Mucosa of descending colon (tissue), 3 donors: ENCODE measurements around the gene C9orf85. TPM values are rescaled to one million over a fixed set of nuclear protein-coding genes. Genes with fewer than 3 reads are reported as not detected.

Experiments
- ATAC-seq: fragments of 200-7000 bp; cut with Tn5 transposase; one replicate; pipeline ENCODE4 v1.9.1; 2020; ENCODE audit warnings: mild to moderate bottlenecking, moderate library complexity
- DNase-seq, 3 donors: peaks; one replicate each; pipeline ENCODE4 v3.0.0-alpha.2; 2020
- H3K36me3 ChIP-seq: fragments of 200-600 bp; one replicate; pipeline ENCODE4 v1.8.0; 2021; ENCODE audit warnings: low read depth, mild to moderate bottlenecking
- H3K4me1 ChIP-seq: fragments of 200-600 bp; one replicate; pipeline ENCODE4 v1.8.0; 2021; ENCODE audit warnings: low read depth, mild to moderate bottlenecking
- H3K4me3 ChIP-seq: fragments of 200-600 bp; one replicate; pipeline ENCODE4 v1.8.0; 2021; ENCODE audit warnings: mild to moderate bottlenecking
- H3K9me3 ChIP-seq: fragments of 200-600 bp; one replicate; pipeline ENCODE4 v1.8.0; 2021; ENCODE audit warnings: mild to moderate bottlenecking
- intact Hi-C, 2 donors: fragments of 100-400 bp; cut with DNase I in 1 of 2; cut with micrococcal nuclease in 1 of 2; formaldehyde crosslinking; loops; one replicate each; pipeline versions ENCODE4 v1.11.0 to v1.11.1; 2022; cut with DNase I, micrococcal nuclease
- total RNA-seq, 3 donors: library from RNA; stranded (reverse); fragmentation: NEBNext Ultra II Directional in 2 of 3; extraction: Animal tissue kit (Norgen Biotek cat#: 25700) in 2 of 3; gene quantifications; one replicate each; pipeline versions ENCODE4 v1.2.1 to v1.2.4, GENCODE V29; 2021 to 2023
- TF ChIP-seq, protein P1 (sequence below): fragments of 200-600 bp; IDR thresholded peaks from one replicate; pipeline ENCODE4 v1.8.0; 2022; ENCODE audit warnings: antibody characterized with exemption, mild to moderate bottlenecking
- donor health status: DM: no; HTN: no; CAD: no; lungs with moderate emphysema.
- donor health status: DM: no; HTN: no; CAD: no.
- donor health status: DM: no; HTN: yes; CAD: no.

C9orf85 gene
- total RNA-seq, 3 donors from 2014 or later = 12.6 to 17.0 (median 12.8) TPM

DNA sequence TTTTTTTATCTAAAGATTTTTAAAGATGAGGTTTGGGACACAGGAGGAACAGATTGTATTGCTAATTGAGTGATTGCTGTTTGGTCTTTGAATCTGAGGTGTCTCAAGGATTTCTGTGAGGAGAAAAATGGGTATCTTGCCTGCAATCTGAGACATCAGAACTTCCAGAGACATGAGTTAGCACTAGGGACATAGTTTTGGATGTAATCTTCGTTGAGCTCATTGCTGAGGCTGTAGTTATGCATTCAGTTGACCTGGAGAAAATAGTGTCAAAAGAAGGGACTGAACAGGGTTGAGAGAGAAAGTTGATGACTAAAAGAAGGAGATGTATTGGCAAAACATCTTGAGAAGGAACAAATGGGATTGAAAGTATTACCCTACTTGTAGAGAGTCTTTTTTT lies 24.6 kb downstream of the C9orf85 start:
- intact Hi-C loops = no loop called here
- DNase-seq = no peak
- no peak for ATAC-seq
- TF ChIP-seq, protein P1, sequence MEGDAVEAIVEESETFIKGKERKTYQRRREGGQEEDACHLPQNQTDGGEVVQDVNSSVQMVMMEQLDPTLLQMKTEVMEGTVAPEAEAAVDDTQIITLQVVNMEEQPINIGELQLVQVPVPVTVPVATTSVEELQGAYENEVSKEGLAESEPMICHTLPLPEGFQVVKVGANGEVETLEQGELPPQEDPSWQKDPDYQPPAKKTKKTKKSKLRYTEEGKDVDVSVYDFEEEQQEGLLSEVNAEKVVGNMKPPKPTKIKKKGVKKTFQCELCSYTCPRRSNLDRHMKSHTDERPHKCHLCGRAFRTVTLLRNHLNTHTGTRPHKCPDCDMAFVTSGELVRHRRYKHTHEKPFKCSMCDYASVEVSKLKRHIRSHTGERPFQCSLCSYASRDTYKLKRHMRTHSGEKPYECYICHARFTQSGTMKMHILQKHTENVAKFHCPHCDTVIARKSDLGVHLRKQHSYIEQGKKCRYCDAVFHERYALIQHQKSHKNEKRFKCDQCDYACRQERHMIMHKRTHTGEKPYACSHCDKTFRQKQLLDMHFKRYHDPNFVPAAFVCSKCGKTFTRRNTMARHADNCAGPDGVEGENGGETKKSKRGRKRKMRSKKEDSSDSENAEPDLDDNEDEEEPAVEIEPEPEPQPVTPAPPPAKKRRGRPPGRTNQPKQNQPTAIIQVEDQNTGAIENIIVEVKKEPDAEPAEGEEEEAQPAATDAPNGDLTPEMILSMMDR = no peak
- H3K36me3 ChIP-seq = no peaks in the 10 kb centered on the region
- H3K4me1 ChIP-seq = no peaks in the 10 kb centered on the region
- no peaks in the 10 kb centered on the region for H3K9me3 ChIP-seq
- no peak overlapping the region for H3K4me3 ChIP-seq

DNA sequence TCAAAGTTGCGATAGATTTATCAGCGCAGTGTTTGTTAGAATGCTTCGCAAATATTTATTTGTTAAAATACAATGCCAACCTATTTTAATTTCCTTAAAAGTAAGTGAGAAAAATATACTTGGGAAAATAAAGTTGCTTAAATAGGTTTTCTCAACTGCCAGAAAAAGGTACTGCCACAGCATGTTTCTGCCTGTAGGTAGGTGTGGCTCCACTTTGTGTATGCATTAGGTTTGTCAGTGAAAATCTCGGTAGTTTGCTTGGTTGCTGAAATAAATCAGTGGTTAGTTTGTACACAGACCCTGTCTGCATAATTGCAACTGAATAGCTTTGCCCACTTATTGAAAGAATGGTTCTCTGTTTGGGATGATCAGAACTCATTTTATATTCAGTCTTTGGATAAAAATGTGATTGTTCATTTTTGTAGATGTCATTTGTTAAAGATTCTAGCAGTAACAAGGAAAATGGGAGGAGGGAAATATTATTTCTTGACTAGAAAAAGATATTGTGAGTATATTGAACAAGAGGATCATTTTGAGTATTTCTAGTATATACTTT lies 25.7 kb downstream of the C9orf85 start:
- Histone ChIP-seq H3K36me3 (no peaks in the 10 kb centered on the region), H3K4me3 (no peak overlapping the region), H3K9me3 (no peaks in the 10 kb centered on the region), H3K4me1 (no peaks in the 10 kb centered on the region)
- ATAC-seq (no peak), DNase-seq (no peak)
- intact Hi-C loops = no loop called here
- TF ChIP-seq, protein P1 = no peak

DNA sequence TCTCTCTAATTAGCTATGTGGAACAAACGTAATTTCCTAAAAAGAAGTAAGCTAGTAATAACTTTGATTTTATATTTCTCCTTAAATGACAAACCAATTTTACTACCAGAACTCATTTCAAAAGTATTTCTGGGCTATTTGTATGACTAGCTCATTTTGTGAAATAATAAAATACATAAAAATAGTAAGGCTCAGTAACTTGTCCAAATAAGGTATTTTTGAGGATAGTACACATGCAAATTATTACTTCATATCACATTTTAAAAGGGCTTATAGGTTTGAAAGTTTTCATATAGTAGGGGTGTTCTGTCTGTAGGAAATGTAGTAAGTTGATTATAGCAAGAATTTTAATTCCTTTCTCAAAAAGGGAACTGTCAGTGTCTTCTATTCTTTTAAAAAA lies 26.5 kb downstream of the C9orf85 start:
- no peaks in the 10 kb centered on the region for H3K4me1 ChIP-seq
- ATAC-seq (no peak), DNase-seq (no peak)
- TF ChIP-seq, protein P1 = no peak
- intact Hi-C loops = no loop called here
- no peaks in the 10 kb centered on the region for H3K9me3 ChIP-seq
- H3K4me3 ChIP-seq = no peak overlapping the region
- H3K36me3 ChIP-seq = no peaks in the 10 kb centered on the region

DNA sequence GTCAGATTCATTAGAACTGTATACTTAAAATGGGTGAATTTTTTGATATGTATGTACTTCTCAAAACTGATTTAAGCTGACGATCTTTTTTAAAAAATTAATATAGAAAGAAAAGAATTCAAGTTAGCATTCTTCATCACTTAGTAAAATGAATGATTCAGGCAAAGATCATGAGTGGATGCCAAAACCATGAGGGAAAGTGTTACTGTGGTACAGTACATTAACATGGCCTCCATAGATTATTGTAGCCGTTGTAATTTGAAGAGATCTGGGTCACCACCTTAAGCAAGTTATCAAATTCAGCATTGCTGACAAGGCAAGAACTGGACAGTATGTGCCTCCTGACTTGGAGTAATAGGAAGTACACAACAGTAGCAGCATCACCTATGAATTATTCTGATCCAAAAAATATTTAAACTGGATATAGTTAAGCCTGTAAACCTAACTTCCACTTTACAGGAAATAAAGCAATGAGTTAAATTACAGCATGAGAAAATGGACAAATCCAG lies 29.7 kb downstream of the C9orf85 start:
- intact Hi-C loops = no loop called here
- Histone ChIP-seq H3K36me3 (no peaks in the 10 kb centered on the region), H3K4me1 (no peaks in the 10 kb centered on the region), H3K9me3 (no peaks in the 10 kb centered on the region), H3K4me3 (no peak overlapping the region)
- DNase-seq = no peak
- ATAC-seq = no peak
- TF ChIP-seq, protein P1 = no peak

DNA sequence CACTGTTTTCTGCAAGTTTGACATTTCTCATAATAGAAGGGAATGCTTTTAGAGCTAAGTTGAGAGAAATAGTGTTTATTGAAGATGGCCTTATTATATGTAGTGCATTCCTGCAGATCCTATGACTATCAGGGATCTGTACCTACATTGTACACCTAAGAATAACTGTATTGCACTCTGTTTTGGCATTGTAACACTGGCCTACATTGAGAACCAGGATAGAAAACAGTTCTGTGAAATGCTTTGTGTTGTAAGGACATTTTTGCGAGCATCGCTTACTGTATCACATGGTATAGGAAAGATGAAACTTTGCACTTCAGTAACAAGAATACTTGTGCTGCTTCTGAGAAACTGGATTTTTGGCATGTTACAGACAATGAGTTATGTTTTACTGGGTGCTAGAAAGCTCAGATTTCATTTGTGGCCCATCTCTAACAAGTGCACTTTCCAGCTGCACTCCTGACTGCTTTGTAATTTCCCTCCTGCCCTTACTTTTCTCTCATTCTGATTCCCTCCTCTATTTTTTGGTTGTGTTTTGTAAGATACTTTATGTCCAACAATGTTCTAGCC lies 30.6 kb downstream of the C9orf85 start:
- H3K4me1 ChIP-seq = no peaks in the 10 kb centered on the region
- H3K9me3 ChIP-seq = no peaks in the 10 kb centered on the region
- intact Hi-C loops = no loop called here
- H3K36me3 ChIP-seq = no peaks in the 10 kb centered on the region
- no peak for DNase-seq
- H3K4me3 ChIP-seq = no peak overlapping the region
- peak; percentile 11 for ATAC-seq
- TF ChIP-seq, protein P1 = no peak
